ENCODE measurements around the gene ANKDD1A. TPM values are rescaled to one million over a fixed set of nuclear protein-coding genes. Genes with fewer than 3 reads are reported as not detected.

The ANKDD1A gene
- total RNA-seq, 4 donors from 2014 or later: 4.6 to 15.6 (median 8.5) TPM

- peaks cover 0 to 11% of the 10 kb centered on the region in 2 donors for H3K36me3 ChIP-seq
- H3K9me3 ChIP-seq: no peaks in the 10 kb centered on the region
- WGBS, 2 donors (ENCODE audit: low coverage in 1 of 2): 39 to 64% methylated on average over 3 to 4 of the region's 9 CpGs
- TF ChIP-seq EP300 (IDR thresholded peaks at IDR 0.05): no peak
- no peak for TF ChIP-seq POLR2A (IDR thresholded peaks at IDR 0.05)
- TF ChIP-seq POLR2AphosphoS5 (IDR thresholded peaks at IDR 0.05): no peak
- TF ChIP-seq CTCF (IDR thresholded peaks at IDR 0.05): no peak
- no peaks in the 10 kb centered on the region for H3K27me3 ChIP-seq
- H3K27ac ChIP-seq: peak overlapping the region in 3 of 4 donors; percentile 13 to 71 (median 63)
- no peak overlapping the region for H3K4me3 ChIP-seq
- H3K4me1 ChIP-seq: peaks cover 0 to 57% (median 19%) of the 10 kb centered on the region in 3 donors
- no peak for ATAC-seq
Measured at GRCh38 chr15:64985366-64986033, 73.8 kb downstream of the ANKDD1A start.

- WGBS, 2 donors (ENCODE audit: low coverage in 1 of 2): 40 to 49% methylated on average over 3 of the region's 3 CpGs
- peaks cover 0 to 55% (median 19%) of the 10 kb centered on the region in 3 donors for H3K4me1 ChIP-seq
- H3K36me3 ChIP-seq: peaks cover 0 to 5% of the 10 kb centered on the region in 2 donors
- no peak overlapping the region for H3K27ac ChIP-seq
- H3K9me3 ChIP-seq: no peaks in the 10 kb centered on the region
- no peak for ATAC-seq
- no peaks in the 10 kb centered on the region for H3K27me3 ChIP-seq
- H3K4me3 ChIP-seq: no peak overlapping the region
- no peak for TF ChIP-seq EP300 (IDR thresholded peaks at IDR 0.05)
- no peak for TF ChIP-seq POLR2AphosphoS5 (IDR thresholded peaks at IDR 0.05)
- no peak for TF ChIP-seq CTCF (IDR thresholded peaks at IDR 0.05)
- TF ChIP-seq POLR2A (IDR thresholded peaks at IDR 0.05): no peak
Measured at GRCh38 chr15:64987136-64987535, 75.4 kb downstream of the ANKDD1A start.

GRCh38 chr15:64989416-64990167 is 77.9 kb downstream of the ANKDD1A start, which contains the start of gene SPG21:
Gene SPG21, minus strand, starts transcription at chr15:64989914. Its CDS starts 6,345 bp downstream, at chr15:64983569.
- TF ChIP-seq POLR2A (IDR thresholded peaks at IDR 0.05) (peak; percentile 51 to 68), EP300 (IDR thresholded peaks at IDR 0.05) (no peak), CTCF (IDR thresholded peaks at IDR 0.05) (peak in 1 of 4 experiments; percentile 4), POLR2AphosphoS5 (IDR thresholded peaks at IDR 0.05) (peak; percentile 84)
- H3K27me3 ChIP-seq: no peaks in the 10 kb centered on the region
- no peaks in the 10 kb centered on the region for H3K36me3 ChIP-seq
- peaks cover 0 to 54% (median 16%) of the 10 kb centered on the region in 3 donors for H3K4me1 ChIP-seq
- ATAC-seq: peak; percentile 96
- peak within 1 kb of the TSS; percentile 49 to 85 for H3K4me3 ChIP-seq
- H3K9me3 ChIP-seq: no peaks in the 10 kb centered on the region
- H3K27ac ChIP-seq: peak within 1 kb of the TSS; percentile 54 to 95 (median 92)
- WGBS, 2 donors (ENCODE audit: low coverage in 1 of 2): 0% methylated on average over 2 to 4 of the region's 75 CpGs

GRCh38 chr15:64990168-64990470 is 78.4 kb downstream of the ANKDD1A start:
- H3K27me3 ChIP-seq: no peaks in the 10 kb centered on the region
- 0 to 2% methylated on average over 8 to 9 of the region's 9 CpGs for WGBS, 2 donors (ENCODE audit: low coverage in 1 of 2)
- H3K27ac ChIP-seq: peak overlapping the region; percentile 52 to 95 (median 92)
- TF ChIP-seq CTCF (IDR thresholded peaks at IDR 0.05) (no peak), POLR2A (IDR thresholded peaks at IDR 0.05) (no peak), POLR2AphosphoS5 (IDR thresholded peaks at IDR 0.05) (no peak), EP300 (IDR thresholded peaks at IDR 0.05) (no peak)
- ATAC-seq: peak; percentile 38
- H3K4me3 ChIP-seq: peak overlapping the region; percentile 49 to 85
- H3K9me3 ChIP-seq: no peaks in the 10 kb centered on the region
- H3K4me1 ChIP-seq: peaks cover 0 to 49% (median 13%) of the 10 kb centered on the region in 3 donors
- H3K36me3 ChIP-seq: no peaks in the 10 kb centered on the region
